HepG2 (cell line): ENCODE measurements around the gene PUS3. TPM values are rescaled to one million over a fixed set of nuclear protein-coding genes. Genes with fewer than 3 reads are reported as not detected.
"Not testable (repeated sequence)": the region's sequence is repeated elsewhere in the genome, so short reads cannot be mapped to it uniquely, and the experiment has no call there.

Experiments used
- ATAC-seq: fragments of 200-7000 bp; cut with Tn5 transposase; 3 replicates; pipeline ENCODE4 v1.9.1; 2020; ENCODE audit warnings: mild to moderate bottlenecking, moderate library complexity
- BruUV-seq: library from RNA; stranded (reverse); fragments of 400-500 nt; replicated peaks from 2 replicates; lab custom pipeline; 2021; lab: Mats Ljungman, UMichigan
- CTCF ChIA-PET: fragments of 300-600 bp; formaldehyde crosslinking; extraction: SDS; loops from one replicate; lab custom pipeline; 2021; ENCODE audit warnings: low total read pairs, inconsistent platforms, low intra/inter-chr PET ratio; lab: Yijun Ruan, JAX
- POLR2A ChIA-PET: fragments of 350-600 bp; sonication (Branson Sonifier 250); formaldehyde crosslinking; loops from one replicate; lab custom pipeline; 2020; ENCODE audit warnings: antibody characterized with exemption, inconsistent platforms; lab: Yijun Ruan, JAX
- DNase-seq: peaks from one replicate; pipeline ENCODE4 v3.0.0-alpha.2; 2015; ENCODE audit warnings: low spot score
- FAIRE-seq: peaks from 3 replicates; lab custom pipeline; 2011; peaks lifted over from hg19 to GRCh38; lab: Jason Lieb, UNC
- H2AFZ ChIP-seq: one replicate; pipeline ENCODE4 v1.6.1; 2011; ENCODE audit warnings: low read length, inconsistent platforms
- H3K27ac ChIP-seq: fragments of 300-600 bp; 3 replicates; pipeline ENCODE4 v1.8.0; 2011; ENCODE audit warnings: mixed run types, mild to moderate bottlenecking, mixed read lengths, low read length, inconsistent platforms; ENCODE audit not compliant: insufficient read depth; ENCODE audit errors: extremely low read length
- H3K27me3 ChIP-seq, 2 experiments: fragments of 200-600 bp in 1 of 2; 2 replicates in 1 of 2; 3 replicates in 1 of 2; pipeline versions ENCODE4 v1.6.0 to v1.8.0; 2011; ENCODE audit warnings: low read length in 2 of 2, mild to moderate bottlenecking in 2 of 2, moderate library complexity in 2 of 2, inconsistent platforms in 1 of 2; ENCODE audit not compliant: insufficient read depth in 2 of 2, control insufficient read depth in 1 of 2
- H3K36me3 ChIP-seq, 2 experiments: fragments of 200-600 bp in 1 of 2; replicated peaks in 1 of 2; 2 replicates in 1 of 2; 3 replicates in 1 of 2; pipeline versions ENCODE4 v1.5.1 to v1.8.0; 2011; ENCODE audit warnings: low read length in 2 of 2, inconsistent platforms in 1 of 2; ENCODE audit not compliant: insufficient read depth in 2 of 2, control insufficient read depth in 1 of 2
- H3K4me1 ChIP-seq: 2 replicates; pipeline ENCODE4 v1.5.1; 2012; ENCODE audit warnings: low read length, inconsistent platforms; ENCODE audit not compliant: insufficient read depth
- H3K4me2 ChIP-seq: 2 replicates; pipeline ENCODE4 v1.6.0; 2011; ENCODE audit warnings: low read depth, low read length, inconsistent platforms
- H3K4me3 ChIP-seq, 3 experiments: fragments of 200-600 bp in 1 of 3; sonication (generic), shearing (Covaris generic) in 1 of 3; replicated peaks in 1 of 3; 2 replicates each; pipeline ENCODE4 v1.5.1; 2011 to 2016; ENCODE audit warnings: low read length in 3 of 3, inconsistent platforms in 2 of 3, low read depth in 2 of 3, mild to moderate bottlenecking in 2 of 3, control low read depth in 1 of 3, mixed read lengths in 1 of 3; ENCODE audit not compliant: insufficient read depth in 1 of 3
- H3K79me2 ChIP-seq: one replicate; pipeline ENCODE4 v1.6.1; 2011; ENCODE audit warnings: low read length, inconsistent platforms; ENCODE audit not compliant: insufficient read depth
- H3K9ac ChIP-seq: 2 replicates; pipeline ENCODE4 v1.6.0; 2011; ENCODE audit warnings: mild to moderate bottlenecking, low read depth, low read length, inconsistent platforms; ENCODE audit not compliant: insufficient read depth
- H3K9me3 ChIP-seq: 2 replicates; pipeline ENCODE4 v1.5.1; 2012; ENCODE audit warnings: mild to moderate bottlenecking, low read length
- H4K20me1 ChIP-seq: 2 replicates; pipeline ENCODE4 v1.6.0; 2011; ENCODE audit warnings: inconsistent platforms, mild to moderate bottlenecking, low read length, moderate library complexity; ENCODE audit not compliant: insufficient read depth
- WGBS: methylation state at CpG from one replicate; pipeline ENCODE4 v1.1.6; 2017; ENCODE audit warnings: low lambda C conversion rate; 5-methylcytosine and 5-hydroxymethylcytosine counted together
- in situ Hi-C: cut with HindIII; loops from 2 replicates; pipeline ENCODE4 v1.10.0; 2017; ENCODE audit warnings: low pct_unique_long_range_greater_than_20kb; ENCODE audit not compliant: extremely low pct_ligation_motif_present
- intact Hi-C: fragments of 100-400 bp; cut with micrococcal nuclease; formaldehyde crosslinking; loops from one replicate; pipeline ENCODE4 v1.10.0; 2022; ENCODE audit not compliant: unreplicated experiment
- polyA plus RNA-seq, 8 experiments: library from polyadenylated mRNA; depleted of rRNA in 3 of 8; stranded (reverse) in 7 of 8; unstranded in 1 of 8; fragments of >200 nt; fragmentation: Illumina TruSeq in 4 of 8; extraction: Trizol in 4 of 8; gene quantifications; 2 replicates each; pipeline versions ENCODE4 v1.2.1 to v1.2.3, GENCODE V29; 2011 to 2016; ENCODE audit warnings: low read depth in 4 of 8, missing spikeins in 1 of 8, mixed read lengths in 1 of 8; ENCODE audit not compliant: insufficient read depth in 1 of 8
- total RNA-seq, 5 experiments: library from RNA; depleted of rRNA; stranded (reverse); fragments of >200 nt; fragmentation: Illumina TruSeq; extraction: Trizol; gene quantifications; 2 replicates each; pipeline ENCODE4 v1.2.3, GENCODE V29; 2016; ENCODE audit warnings: low read depth in 1 of 5

The PUS3 gene
- total and polyA plus RNA-seq, 2 of the 13 experiments (the other 11 are each of a cell fraction or from before 2014, with no cell fraction given) = 6.0 to 18.2 TPM

- BruUV-seq, in situ Hi-C loops, H2AFZ ChIP-seq, H4K20me1 ChIP-seq, POLR2A ChIA-PET, ATAC-seq, H3K4me2 ChIP-seq, H3K27ac ChIP-seq, FAIRE-seq, H3K9me3 ChIP-seq, H3K79me2 ChIP-seq, H3K4me3 ChIP-seq, H3K9ac ChIP-seq, H3K36me3 ChIP-seq, H3K27me3 ChIP-seq, H3K4me1 ChIP-seq, DNase-seq, intact Hi-C loops, CTCF ChIA-PET: not testable (repeated sequence)
- 27% methylated on average over 4 of the region's 4 CpGs for WGBS
Observed at GRCh38 chr11:125865354-125865753, 37.7 kb downstream of the PUS3 start.

- H3K9me3 ChIP-seq, H3K4me1 ChIP-seq, CTCF ChIA-PET, FAIRE-seq, ATAC-seq, H3K36me3 ChIP-seq, H3K27me3 ChIP-seq, H3K4me3 ChIP-seq, BruUV-seq, POLR2A ChIA-PET, H3K9ac ChIP-seq, H3K79me2 ChIP-seq, H2AFZ ChIP-seq, DNase-seq, H4K20me1 ChIP-seq, in situ Hi-C loops, H3K27ac ChIP-seq, H3K4me2 ChIP-seq, intact Hi-C loops: not testable (repeated sequence)
- WGBS = no CpG with 5 or more reads among the region's 33 CpGs
Observed at GRCh38 chr11:125862786-125863185, 40.2 kb downstream of the PUS3 start.

- H3K79me2 ChIP-seq, FAIRE-seq, H3K36me3 ChIP-seq, ATAC-seq, H3K9ac ChIP-seq, H4K20me1 ChIP-seq, CTCF ChIA-PET, H3K4me3 ChIP-seq, intact Hi-C loops, POLR2A ChIA-PET, H3K4me1 ChIP-seq, H3K27me3 ChIP-seq, H3K9me3 ChIP-seq, H3K27ac ChIP-seq, in situ Hi-C loops, DNase-seq, H2AFZ ChIP-seq, BruUV-seq: not testable (repeated sequence)
- 13% methylated on average over 3 of the region's 9 CpGs for WGBS
- H3K4me2 ChIP-seq = 0 out of 2 replicates have a peak overlapping the region, but pooled peaks have one; percentile 23
Observed at GRCh38 chr11:125857670-125858069, 45.3 kb downstream of the PUS3 start.
